OCI-LY1 (cell line): ENCODE measurements around the gene AFP.

Experiments used
- H2AFZ ChIP-seq: fragments of 200-600 bp; sonication (generic), shearing (Covaris generic); 2 replicates; pipeline ENCODE4 v1.6.0; 2014; ENCODE audit warnings: antibody characterized with exemption, mild to moderate bottlenecking, low read length
- H3F3A ChIP-seq: fragments of 200-600 bp; sonication (generic), shearing (Covaris generic); 2 replicates; pipeline ENCODE4 v1.6.0; 2014; ENCODE audit warnings: mild to moderate bottlenecking, antibody characterized with exemption, low read length, moderate library complexity; ENCODE audit not compliant: insufficient read depth
- H3K27ac ChIP-seq: fragments of 200-600 bp; sonication (generic); 2 replicates; pipeline ENCODE4 v1.5.1; 2014; ENCODE audit warnings: low read length, mixed run types, mild to moderate bottlenecking, low read depth; ENCODE audit not compliant: poor library complexity, severe bottlenecking
- H3K27me3 ChIP-seq: fragments of 200-600 bp; sonication (generic); 2 replicates; pipeline ENCODE4 v1.6.0; 2014; ENCODE audit warnings: antibody characterized with exemption, mild to moderate bottlenecking, low read length, moderate library complexity; ENCODE audit not compliant: insufficient read depth
- H3K36me3 ChIP-seq: fragments of 200-600 bp; sonication (generic); 2 replicates; pipeline ENCODE4 v1.6.1; 2014; ENCODE audit warnings: mild to moderate bottlenecking, antibody characterized with exemption, low read length, moderate library complexity, mixed read lengths; ENCODE audit not compliant: insufficient read depth
- H3K4me1 ChIP-seq: fragments of 200-600 bp; sonication (generic); 2 replicates; pipeline ENCODE4 v1.5.1; 2014; ENCODE audit warnings: mild to moderate bottlenecking, low read length, moderate library complexity; ENCODE audit not compliant: insufficient read depth, severe bottlenecking
- H3K4me2 ChIP-seq: fragments of 200-600 bp; sonication (generic), shearing (Covaris generic); 2 replicates; pipeline ENCODE4 v1.6.1; 2014; ENCODE audit warnings: low read length
- H3K4me3 ChIP-seq: fragments of 200-600 bp; sonication (generic); 2 replicates; pipeline ENCODE4 v1.5.1; 2014; ENCODE audit warnings: low read length, low read depth, mild to moderate bottlenecking, mixed read lengths; ENCODE audit not compliant: poor library complexity, severe bottlenecking
- H3K79me2 ChIP-seq: fragments of 200-600 bp; shearing (Covaris generic); 2 replicates; pipeline ENCODE4 v1.6.1; 2016; ENCODE audit warnings: mixed run types, low read length, mixed read lengths; ENCODE audit not compliant: insufficient read depth
- H3K9ac ChIP-seq: fragments of 200-600 bp; sonication (generic), shearing (Covaris generic); 2 replicates; pipeline ENCODE4 v1.6.1; 2014; ENCODE audit warnings: mild to moderate bottlenecking, low read length, mixed read lengths
- H3K9me2 ChIP-seq: fragments of 200-600 bp; sonication (generic), shearing (Covaris generic); 2 replicates; pipeline ENCODE4 v1.6.1; 2014; ENCODE audit warnings: low read depth, mild to moderate bottlenecking, low read length, mixed read lengths
- H3K9me3 ChIP-seq: fragments of 200-600 bp; shearing (Covaris generic); 2 replicates; pipeline ENCODE4 v1.6.1; 2014; ENCODE audit warnings: low read length, mixed read lengths
- H4K20me1 ChIP-seq: fragments of 200-600 bp; sonication (generic), shearing (Covaris generic); 2 replicates; pipeline ENCODE4 v1.6.0; 2016; ENCODE audit warnings: mild to moderate bottlenecking, low read length; ENCODE audit not compliant: insufficient read depth
- EZH2 ChIP-seq: fragments of 200-600 bp; sonication (generic), shearing (Covaris generic); IDR thresholded peaks from 2 replicates; pipeline ENCODE4 v1.8.0; 2017; ENCODE audit warnings: borderline replicate concordance, mixed run types, mild to moderate bottlenecking, antibody characterized with exemption, low read length, moderate library complexity, mixed read lengths
- TF ChIP-seq, protein P1 (sequence below): fragments of 200-600 bp; sonication (generic), shearing (Covaris generic); IDR thresholded peaks from 2 replicates; pipeline ENCODE4 v1.5.1; 2017; ENCODE audit warnings: mild to moderate bottlenecking, antibody characterized with exemption, low read length, moderate library complexity, mixed read lengths

AFP gene

GRCh38 chr4:73433140-73433539 is 2.9 kb upstream of the AFP start:
- Histone ChIP-seq H3K27ac (no peak overlapping the region), H3K27me3 (no peaks in the 10 kb centered on the region), H3K9me2 (no peaks in the 10 kb centered on the region), H3K4me1 (no peaks in the 10 kb centered on the region), H3K79me2 (no peaks in the 10 kb centered on the region), H3K4me3 (no peak overlapping the region), H3K4me2 (no peak overlapping the region), H3F3A (no peaks in the 10 kb centered on the region), H3K9me3 (no peaks in the 10 kb centered on the region), H3K36me3 (no peaks in the 10 kb centered on the region), H4K20me1 (no peaks in the 10 kb centered on the region), H2AFZ (no peak overlapping the region), H3K9ac (no peak overlapping the region)
- TF ChIP-seq EZH2 = no peak
- TF ChIP-seq, protein P1, sequence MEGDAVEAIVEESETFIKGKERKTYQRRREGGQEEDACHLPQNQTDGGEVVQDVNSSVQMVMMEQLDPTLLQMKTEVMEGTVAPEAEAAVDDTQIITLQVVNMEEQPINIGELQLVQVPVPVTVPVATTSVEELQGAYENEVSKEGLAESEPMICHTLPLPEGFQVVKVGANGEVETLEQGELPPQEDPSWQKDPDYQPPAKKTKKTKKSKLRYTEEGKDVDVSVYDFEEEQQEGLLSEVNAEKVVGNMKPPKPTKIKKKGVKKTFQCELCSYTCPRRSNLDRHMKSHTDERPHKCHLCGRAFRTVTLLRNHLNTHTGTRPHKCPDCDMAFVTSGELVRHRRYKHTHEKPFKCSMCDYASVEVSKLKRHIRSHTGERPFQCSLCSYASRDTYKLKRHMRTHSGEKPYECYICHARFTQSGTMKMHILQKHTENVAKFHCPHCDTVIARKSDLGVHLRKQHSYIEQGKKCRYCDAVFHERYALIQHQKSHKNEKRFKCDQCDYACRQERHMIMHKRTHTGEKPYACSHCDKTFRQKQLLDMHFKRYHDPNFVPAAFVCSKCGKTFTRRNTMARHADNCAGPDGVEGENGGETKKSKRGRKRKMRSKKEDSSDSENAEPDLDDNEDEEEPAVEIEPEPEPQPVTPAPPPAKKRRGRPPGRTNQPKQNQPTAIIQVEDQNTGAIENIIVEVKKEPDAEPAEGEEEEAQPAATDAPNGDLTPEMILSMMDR = no peak

DNA sequence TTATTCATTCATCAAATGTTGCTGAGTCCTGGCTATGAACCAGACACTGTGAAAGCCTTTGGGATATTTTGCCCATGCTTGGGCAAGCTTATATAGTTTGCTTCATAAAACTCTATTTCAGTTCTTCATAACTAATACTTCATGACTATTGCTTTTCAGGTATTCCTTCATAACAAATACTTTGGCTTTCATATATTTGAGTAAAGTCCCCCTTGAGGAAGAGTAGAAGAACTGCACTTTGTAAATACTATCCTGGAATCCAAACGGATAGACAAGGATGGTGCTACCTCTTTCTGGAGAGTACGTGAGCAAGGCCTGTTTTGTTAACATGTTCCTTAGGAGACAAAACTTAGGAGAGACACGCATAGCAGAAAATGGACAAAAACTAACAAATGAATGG is 1.7 kb upstream of the AFP start:
- no peaks in the 10 kb centered on the region for H3F3A ChIP-seq
- no peaks in the 10 kb centered on the region for H3K36me3 ChIP-seq
- no peaks in the 10 kb centered on the region for H4K20me1 ChIP-seq
- H3K4me1 ChIP-seq = no peaks in the 10 kb centered on the region
- no peaks in the 10 kb centered on the region for H3K9me3 ChIP-seq
- H2AFZ ChIP-seq = no peak overlapping the region
- no peak overlapping the region for H3K4me3 ChIP-seq
- TF ChIP-seq, protein P1 = peak; percentile 69
- TF ChIP-seq EZH2 = no peak
- H3K4me2 ChIP-seq = no peak overlapping the region
- H3K27me3 ChIP-seq = no peaks in the 10 kb centered on the region
- no peak overlapping the region for H3K27ac ChIP-seq
- no peaks in the 10 kb centered on the region for H3K9me2 ChIP-seq
- H3K79me2 ChIP-seq = no peaks in the 10 kb centered on the region
- H3K9ac ChIP-seq = no peak overlapping the region

GRCh38 chr4:73436674-73437557 is 895 bp downstream of the AFP start:
- Histone ChIP-seq H3K9ac (no peak overlapping the region), H3K4me2 (no peak overlapping the region)

More at GRCh38 chr4:73436674-73437557, 895 bp downstream of the AFP start:
- Histone ChIP-seq H3K9me2 (no peaks in the 10 kb centered on the region), H3K9me3 (no peaks in the 10 kb centered on the region), H3K4me3 (no peak overlapping the region), H2AFZ (no peak overlapping the region), H3K27me3 (no peaks in the 10 kb centered on the region), H3F3A (no peaks in the 10 kb centered on the region), H3K27ac (no peak overlapping the region), H3K36me3 (no peaks in the 10 kb centered on the region), H4K20me1 (no peaks in the 10 kb centered on the region), H3K79me2 (no peaks in the 10 kb centered on the region), H3K4me1 (no peaks in the 10 kb centered on the region)
- no peak for TF ChIP-seq EZH2
- TF ChIP-seq, protein P1 = no peak
